PC-9 (cell line): ENCODE data around the gene ZCCHC8.
"Not testable (repeated sequence)": the region's sequence is repeated elsewhere in the genome, so short reads cannot be mapped to it uniquely, and the experiment has no call there.

Experiments
- EZH2 ChIP-seq: fragments of 200-600 bp; sonication (generic); IDR thresholded peaks from 2 replicates; pipeline ENCODE4 v1.8.0; 2017; ENCODE audit warnings: antibody characterized with exemption, low read depth
- TF ChIP-seq, protein P1 (sequence below): fragments of 200-600 bp; sonication (generic); conservative IDR thresholded peaks from 2 replicates; pipeline ENCODE4 v1.6.1; 2017; ENCODE audit warnings: mixed run types, antibody characterized with exemption, mild to moderate bottlenecking, moderate library complexity

DNA sequence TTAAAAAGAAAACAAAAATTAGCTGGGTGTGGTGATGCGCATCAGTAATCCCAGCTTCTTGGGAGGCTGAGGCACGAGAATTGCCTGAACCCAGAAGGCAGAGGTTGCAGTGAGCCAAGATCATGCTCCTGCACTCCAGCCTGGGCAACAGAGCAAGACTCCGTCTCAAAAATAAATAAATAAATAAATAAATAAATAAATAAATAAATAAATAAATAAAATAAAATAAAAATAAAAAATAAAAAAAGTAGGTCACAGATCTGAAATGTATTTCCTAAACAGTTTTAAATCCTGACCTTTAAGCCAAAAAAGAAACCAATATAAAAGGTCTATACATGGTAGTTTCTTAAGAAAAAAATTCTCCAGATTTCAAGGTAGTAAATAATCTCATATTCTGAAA lies 12.3 kb upstream of the ZCCHC8 start:
- TF ChIP-seq, protein P1, sequence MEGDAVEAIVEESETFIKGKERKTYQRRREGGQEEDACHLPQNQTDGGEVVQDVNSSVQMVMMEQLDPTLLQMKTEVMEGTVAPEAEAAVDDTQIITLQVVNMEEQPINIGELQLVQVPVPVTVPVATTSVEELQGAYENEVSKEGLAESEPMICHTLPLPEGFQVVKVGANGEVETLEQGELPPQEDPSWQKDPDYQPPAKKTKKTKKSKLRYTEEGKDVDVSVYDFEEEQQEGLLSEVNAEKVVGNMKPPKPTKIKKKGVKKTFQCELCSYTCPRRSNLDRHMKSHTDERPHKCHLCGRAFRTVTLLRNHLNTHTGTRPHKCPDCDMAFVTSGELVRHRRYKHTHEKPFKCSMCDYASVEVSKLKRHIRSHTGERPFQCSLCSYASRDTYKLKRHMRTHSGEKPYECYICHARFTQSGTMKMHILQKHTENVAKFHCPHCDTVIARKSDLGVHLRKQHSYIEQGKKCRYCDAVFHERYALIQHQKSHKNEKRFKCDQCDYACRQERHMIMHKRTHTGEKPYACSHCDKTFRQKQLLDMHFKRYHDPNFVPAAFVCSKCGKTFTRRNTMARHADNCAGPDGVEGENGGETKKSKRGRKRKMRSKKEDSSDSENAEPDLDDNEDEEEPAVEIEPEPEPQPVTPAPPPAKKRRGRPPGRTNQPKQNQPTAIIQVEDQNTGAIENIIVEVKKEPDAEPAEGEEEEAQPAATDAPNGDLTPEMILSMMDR, result not testable (repeated sequence)
- TF ChIP-seq EZH2, result not testable (repeated sequence)
